Suprapubic skin (tissue), 4 donors: ENCODE data around the gene MAST3. TPM values are rescaled to one million over a fixed set of nuclear protein-coding genes. Genes with fewer than 3 reads are reported as not detected.

Experiments used
- DNase-seq, 2 donors: peaks; one replicate each; pipeline ENCODE4 v3.0.0-alpha.2; 2019; ENCODE audit warnings: low spot score in 2 of 2
- H3K27ac ChIP-seq: fragments of 200-600 bp; sonication (generic); one replicate; pipeline ENCODE4 v1.5.1; 2019
- H3K27me3 ChIP-seq: fragments of 200-600 bp; sonication (generic); one replicate; pipeline ENCODE4 v1.5.1; 2019
- H3K36me3 ChIP-seq: fragments of 200-600 bp; sonication (generic); one replicate; pipeline ENCODE4 v1.5.1; 2019
- H3K4me1 ChIP-seq: fragments of 200-600 bp; sonication (generic); one replicate; pipeline ENCODE4 v1.5.1; 2019
- H3K4me3 ChIP-seq: fragments of 200-600 bp; sonication (generic); one replicate; pipeline ENCODE4 v1.5.1; 2019; ENCODE audit warnings: mild to moderate bottlenecking
- H3K9me3 ChIP-seq: fragments of 200-600 bp; sonication (generic); one replicate; pipeline ENCODE4 v1.5.1; 2019
- CTCF ChIP-seq, 2 donors: fragments of 200-600 bp in 1 of 2; fragments of 450-650 bp in 1 of 2; sonication (generic) in 1 of 2; IDR thresholded peaks; one replicate each; pipeline ENCODE4 v1.5.1; 2016 to 2019; ENCODE audit warnings: antibody characterized with exemption in 2 of 2, mild to moderate bottlenecking in 1 of 2, moderate library complexity in 1 of 2
- EP300 ChIP-seq: sonication (generic); formaldehyde crosslinking; IDR thresholded peaks from one replicate; pipeline ENCODE4 v1.6.1; 2017; ENCODE audit warnings: antibody characterized with exemption
- POLR2A ChIP-seq, 2 donors: fragments of 450-650 bp; IDR thresholded peaks; one replicate each; pipeline ENCODE4 v1.6.1; 2017; ENCODE audit warnings: antibody characterized with exemption in 2 of 2, mild to moderate bottlenecking in 2 of 2, moderate library complexity in 2 of 2
- POLR2AphosphoS5 ChIP-seq, 3 donors: sonication (generic); formaldehyde crosslinking; IDR thresholded peaks; one replicate each; pipeline ENCODE4 v1.6.1; 2017; ENCODE audit warnings: antibody characterized with exemption in 3 of 3
- WGBS: methylation state at CpG from one replicate; pipeline ENCODE4 v1.1.5; 2018; 5-methylcytosine and 5-hydroxymethylcytosine counted together
- total RNA-seq, 4 donors: library from RNA; depleted of rRNA; stranded (reverse); fragments of >200 nt; gene quantifications; one replicate each; pipeline ENCODE4 v1.1.0, GENCODE V29; 2016

MAST3 gene
- total RNA-seq, 4 donors from 2014 or later: 13.4 to 29.7 (median 20.0) TPM

- Histone ChIP-seq H3K4me3 (no peak overlapping the region), H3K27ac (no peak overlapping the region), H3K27me3 (peaks cover 4% of the 10 kb centered on the region), H3K9me3 (no peaks in the 10 kb centered on the region), H3K36me3 (no peaks in the 10 kb centered on the region), H3K4me1 (no peaks in the 10 kb centered on the region)
- no peak for DNase-seq
- 33% methylated on average over 9 of the region's 11 CpGs for WGBS
- TF ChIP-seq POLR2AphosphoS5 (IDR thresholded peaks at IDR 0.05) (no peak), EP300 (no peak), POLR2A (IDR thresholded peaks at IDR 0.05) (no peak), CTCF (IDR thresholded peaks at IDR 0.05) (no peak)
Observed at GRCh38 chr19:18070181-18070580, 27.4 kb upstream of the MAST3 start.

GRCh38 chr19:18072335-18072734 is 25.2 kb upstream of the MAST3 start:
- H3K27me3 ChIP-seq: peaks cover 4% of the 10 kb centered on the region
- 78% methylated on average over 6 of the region's 6 CpGs for WGBS
- no peak for TF ChIP-seq CTCF (IDR thresholded peaks at IDR 0.05)
- no peak for TF ChIP-seq POLR2A (IDR thresholded peaks at IDR 0.05)
- no peak for TF ChIP-seq POLR2AphosphoS5 (IDR thresholded peaks at IDR 0.05)
- TF ChIP-seq EP300: no peak

GRCh38 chr19:18073197-18073596 is 24.4 kb upstream of the MAST3 start:
- Histone ChIP-seq H3K4me3 (no peak overlapping the region), H3K27ac (no peak overlapping the region), H3K27me3 (peaks cover 4% of the 10 kb centered on the region), H3K4me1 (no peaks in the 10 kb centered on the region), H3K36me3 (no peaks in the 10 kb centered on the region), H3K9me3 (no peaks in the 10 kb centered on the region)
- DNase-seq: no peak
- no peak for TF ChIP-seq CTCF (IDR thresholded peaks at IDR 0.05)
- no peak for TF ChIP-seq EP300
- no peak for TF ChIP-seq POLR2A (IDR thresholded peaks at IDR 0.05)
- no peak for TF ChIP-seq POLR2AphosphoS5 (IDR thresholded peaks at IDR 0.05)
- WGBS: 76% methylated on average over 4 of the region's 4 CpGs

More at GRCh38 chr19:18072335-18072734, 25.2 kb upstream of the MAST3 start:
- Histone ChIP-seq H3K4me1 (no peaks in the 10 kb centered on the region), H3K9me3 (no peaks in the 10 kb centered on the region), H3K27ac (no peak overlapping the region), H3K4me3 (no peak overlapping the region), H3K36me3 (no peaks in the 10 kb centered on the region)
- DNase-seq: no peak

GRCh38 chr19:18074192-18074591 is 23.4 kb upstream of the MAST3 start:
- WGBS: 89% methylated on average over 8 of the region's 9 CpGs
- Histone ChIP-seq H3K36me3 (no peaks in the 10 kb centered on the region), H3K27ac (no peak overlapping the region), H3K4me3 (no peak overlapping the region), H3K9me3 (no peaks in the 10 kb centered on the region), H3K27me3 (peaks cover 4% of the 10 kb centered on the region), H3K4me1 (no peaks in the 10 kb centered on the region)
- DNase-seq: no peak
- TF ChIP-seq POLR2AphosphoS5 (IDR thresholded peaks at IDR 0.05): no peak
- TF ChIP-seq POLR2A (IDR thresholded peaks at IDR 0.05): no peak
- no peak for TF ChIP-seq EP300
- TF ChIP-seq CTCF (IDR thresholded peaks at IDR 0.05): no peak

- no peak for TF ChIP-seq POLR2A (IDR thresholded peaks at IDR 0.05)
- TF ChIP-seq EP300: no peak
- no peak for TF ChIP-seq POLR2AphosphoS5 (IDR thresholded peaks at IDR 0.05)
- no peak for TF ChIP-seq CTCF (IDR thresholded peaks at IDR 0.05)
- no peak overlapping the region for H3K4me3 ChIP-seq
- 80% methylated on average over 8 of the region's 8 CpGs for WGBS
Observed at GRCh38 chr19:18083929-18084684, 13.5 kb upstream of the MAST3 start.

More at GRCh38 chr19:18083929-18084684, 13.5 kb upstream of the MAST3 start:
- Histone ChIP-seq H3K27me3 (peaks cover 5% of the 10 kb centered on the region), H3K27ac (no peak overlapping the region), H3K4me1 (peaks cover 2% of the 10 kb centered on the region), H3K9me3 (no peaks in the 10 kb centered on the region), H3K36me3 (no peaks in the 10 kb centered on the region)
- no peak for DNase-seq
